IMR-90 (cell line): Measurements from ENCODE around the gene PANK4.

Experiments used
- BHLHE40 ChIP-seq: fragments of 150-350 bp; IDR thresholded peaks from 2 replicates; pipeline ENCODE4 v1.6.1; 2016; ENCODE audit warnings: mild to moderate bottlenecking, low read depth, low read length
- CEBPB ChIP-seq: IDR thresholded peaks from 2 replicates; pipeline ENCODE4 v1.6.1; 2012; ENCODE audit warnings: low read depth, low read length, improper control_type of control experiment
- MAFK ChIP-seq: IDR thresholded peaks from 2 replicates; pipeline ENCODE4 v1.6.1; 2012; ENCODE audit warnings: low read depth, low read length, improper control_type of control experiment
- MXI1 ChIP-seq: IDR thresholded peaks from 2 replicates; pipeline ENCODE4 v1.6.1; 2012; ENCODE audit warnings: low read depth, mild to moderate bottlenecking, low read length, moderate library complexity, borderline replicate concordance
- POLR2A ChIP-seq: IDR thresholded peaks from 2 replicates; pipeline ENCODE4 v1.6.1; 2012; ENCODE audit warnings: mild to moderate bottlenecking, low read depth, low read length
- RAD21 ChIP-seq: IDR thresholded peaks from 2 replicates; pipeline ENCODE4 v1.6.1; 2012; ENCODE audit warnings: low read length, improper control_type of control experiment
- TF ChIP-seq, protein P1 (sequence below): conservative IDR thresholded peaks from 2 replicates; pipeline ENCODE4 v1.5.1; 2012; ENCODE audit warnings: mild to moderate bottlenecking, low read depth, low read length, improper control_type of control experiment
- TF ChIP-seq, protein P2 (sequence below): fragments of 150-350 bp; IDR thresholded peaks from 2 replicates; pipeline ENCODE4 v1.6.1; 2017; ENCODE audit warnings: mild to moderate bottlenecking, antibody characterized with exemption, low read length, low read depth

DNA sequence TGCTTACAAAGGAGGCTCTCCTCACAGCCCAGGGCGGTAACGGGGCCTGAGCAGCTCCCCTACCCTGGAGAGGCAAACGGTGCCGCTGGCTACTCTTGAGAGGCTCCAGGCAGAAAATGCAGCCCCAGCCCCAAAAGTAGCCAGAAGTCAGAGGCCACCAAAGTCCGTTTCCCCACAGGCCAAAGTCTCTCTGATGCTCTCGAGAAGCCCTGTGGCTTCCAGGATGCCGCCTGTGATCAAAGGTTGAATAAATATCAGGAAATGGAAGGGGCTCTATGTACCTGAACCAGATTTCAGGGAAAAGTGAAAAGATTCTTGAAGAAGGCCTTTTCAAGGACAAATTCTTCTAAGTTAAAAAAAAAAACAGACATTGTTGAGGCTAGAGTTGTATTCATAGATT, 4.2 kb downstream of the PANK4 start:
- TF ChIP-seq, protein P1, sequence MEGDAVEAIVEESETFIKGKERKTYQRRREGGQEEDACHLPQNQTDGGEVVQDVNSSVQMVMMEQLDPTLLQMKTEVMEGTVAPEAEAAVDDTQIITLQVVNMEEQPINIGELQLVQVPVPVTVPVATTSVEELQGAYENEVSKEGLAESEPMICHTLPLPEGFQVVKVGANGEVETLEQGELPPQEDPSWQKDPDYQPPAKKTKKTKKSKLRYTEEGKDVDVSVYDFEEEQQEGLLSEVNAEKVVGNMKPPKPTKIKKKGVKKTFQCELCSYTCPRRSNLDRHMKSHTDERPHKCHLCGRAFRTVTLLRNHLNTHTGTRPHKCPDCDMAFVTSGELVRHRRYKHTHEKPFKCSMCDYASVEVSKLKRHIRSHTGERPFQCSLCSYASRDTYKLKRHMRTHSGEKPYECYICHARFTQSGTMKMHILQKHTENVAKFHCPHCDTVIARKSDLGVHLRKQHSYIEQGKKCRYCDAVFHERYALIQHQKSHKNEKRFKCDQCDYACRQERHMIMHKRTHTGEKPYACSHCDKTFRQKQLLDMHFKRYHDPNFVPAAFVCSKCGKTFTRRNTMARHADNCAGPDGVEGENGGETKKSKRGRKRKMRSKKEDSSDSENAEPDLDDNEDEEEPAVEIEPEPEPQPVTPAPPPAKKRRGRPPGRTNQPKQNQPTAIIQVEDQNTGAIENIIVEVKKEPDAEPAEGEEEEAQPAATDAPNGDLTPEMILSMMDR, result no peak
- TF ChIP-seq RAD21 (no peak), CEBPB (no peak), MXI1 (no peak), MAFK (no peak), POLR2A (no peak), BHLHE40 (no peak)
- TF ChIP-seq, protein P2, sequence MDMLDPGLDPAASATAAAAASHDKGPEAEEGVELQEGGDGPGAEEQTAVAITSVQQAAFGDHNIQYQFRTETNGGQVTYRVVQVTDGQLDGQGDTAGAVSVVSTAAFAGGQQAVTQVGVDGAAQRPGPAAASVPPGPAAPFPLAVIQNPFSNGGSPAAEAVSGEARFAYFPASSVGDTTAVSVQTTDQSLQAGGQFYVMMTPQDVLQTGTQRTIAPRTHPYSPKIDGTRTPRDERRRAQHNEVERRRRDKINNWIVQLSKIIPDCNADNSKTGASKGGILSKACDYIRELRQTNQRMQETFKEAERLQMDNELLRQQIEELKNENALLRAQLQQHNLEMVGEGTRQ, result no peak
